Measurements from ENCODE around the gene BIRC7. TPM values are rescaled to one million over a fixed set of nuclear protein-coding genes. Genes with fewer than 3 reads are reported as not detected.
A peak's percentile ranks its signal among the peaks of the same experiment; 100 is the strongest.
"Not testable (repeated sequence)": the region's sequence is repeated elsewhere in the genome, so short reads cannot be mapped to it uniquely, and the experiment has no call there.

The BIRC7 gene
- total RNA-seq, 1 experiment from 2014 or later: 1.7 TPM

DNA sequence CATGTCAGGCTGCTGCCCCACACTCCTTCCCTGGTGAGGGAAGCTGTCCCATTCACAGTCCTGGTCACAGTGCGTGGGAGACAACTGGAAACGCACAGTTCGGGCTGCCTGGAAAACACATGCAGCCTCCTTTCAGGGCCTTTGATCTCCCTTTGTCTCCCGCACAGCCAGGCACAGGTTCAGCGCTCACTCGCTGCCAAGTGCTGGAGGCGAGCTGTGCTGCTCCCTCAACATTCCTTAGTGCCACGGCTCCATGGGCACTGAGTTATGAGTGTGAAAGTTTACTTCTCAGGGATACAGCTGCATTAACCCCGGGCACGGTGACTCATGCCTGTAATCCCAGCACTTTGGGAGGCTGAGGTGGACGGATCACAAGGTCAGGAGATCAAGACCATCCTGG is 28.8 kb upstream of the BIRC7 start:
- DNase-seq (ENCODE audit: low read depth): peak; percentile 60

GRCh38 chr20:63208346-63208909 is 27.3 kb upstream of the BIRC7 start:
- no peak for DNase-seq (ENCODE audit: low read depth)

- DNase-seq (ENCODE audit: low read depth): no peak
Measured at GRCh38 chr20:63210011-63210605, 25.6 kb upstream of the BIRC7 start.

- DNase-seq (ENCODE audit: low read depth): no peak
Measured at GRCh38 chr20:63212393-63212730, 23.3 kb upstream of the BIRC7 start.

- no peak for DNase-seq (ENCODE audit: low read depth)
Measured at GRCh38 chr20:63212792-63213191, 22.9 kb upstream of the BIRC7 start.

DNA sequence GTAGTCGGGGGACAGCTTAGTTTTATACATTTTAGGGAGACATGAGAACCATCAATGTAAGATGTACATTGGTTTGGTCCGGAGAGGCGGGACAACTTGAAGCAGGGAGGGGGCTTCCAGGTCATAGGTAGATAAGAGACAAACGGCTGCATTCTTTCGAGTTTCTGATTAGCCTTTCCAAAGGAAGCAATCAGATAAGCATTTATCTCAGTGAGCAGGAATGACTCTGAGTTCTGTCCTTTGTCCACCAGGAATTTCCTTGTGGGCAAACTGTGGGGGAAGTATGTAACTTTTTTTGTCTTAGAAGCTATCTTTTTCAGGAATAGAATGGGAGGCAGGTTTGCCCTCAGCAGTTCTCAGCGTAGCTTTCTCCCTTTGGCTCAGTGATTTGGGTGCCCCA is 21.2 kb upstream of the BIRC7 start:
- DNase-seq (ENCODE audit: low read depth): no peak

DNA sequence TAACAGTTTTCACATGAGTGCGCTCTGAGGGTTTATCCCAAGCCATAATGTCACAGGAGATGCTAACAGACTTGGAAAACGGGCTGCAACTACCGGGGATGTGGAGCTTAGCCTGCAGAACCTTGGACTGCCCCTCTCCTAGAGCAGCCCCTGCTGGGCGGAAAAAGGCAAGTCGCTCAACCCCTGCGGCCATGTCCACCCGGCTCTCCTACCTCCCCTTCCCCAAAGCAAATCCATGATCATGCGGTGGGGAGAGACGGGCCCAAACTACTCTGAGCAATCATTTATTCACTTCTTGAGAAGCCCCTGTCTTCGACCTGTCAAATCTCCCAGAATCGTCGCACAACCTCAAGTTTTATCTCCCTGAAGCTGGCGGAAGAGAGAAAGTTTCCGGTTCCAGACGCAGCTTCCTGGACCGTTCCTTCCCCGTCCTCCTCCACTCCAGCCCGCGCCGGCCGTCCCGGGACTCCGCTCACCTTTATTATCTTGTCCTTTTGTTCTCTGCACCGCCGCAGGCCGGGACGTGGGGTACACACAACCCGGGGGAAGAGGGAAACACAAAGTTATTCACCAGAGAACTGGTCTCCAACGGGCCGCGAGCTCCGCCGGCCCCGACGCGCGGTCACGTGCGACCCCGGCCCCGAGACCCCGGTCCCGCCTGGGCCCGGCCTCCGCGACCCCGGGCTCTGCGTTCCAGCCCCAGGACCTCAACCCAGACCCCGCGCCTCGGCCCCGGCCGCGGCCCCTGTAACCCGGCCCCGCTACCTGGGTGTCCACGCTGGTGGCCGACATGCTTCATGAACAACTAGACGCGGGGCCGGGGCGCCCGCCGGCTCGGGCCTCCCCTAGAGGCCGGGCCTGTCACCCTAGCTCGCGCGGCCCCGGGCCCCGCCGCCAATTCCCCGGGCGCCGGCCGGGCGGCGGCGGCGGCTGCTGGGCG is 20.3 kb upstream of the BIRC7 start:
- peak; percentile 46 for DNase-seq (ENCODE audit: low read depth)

DNA sequence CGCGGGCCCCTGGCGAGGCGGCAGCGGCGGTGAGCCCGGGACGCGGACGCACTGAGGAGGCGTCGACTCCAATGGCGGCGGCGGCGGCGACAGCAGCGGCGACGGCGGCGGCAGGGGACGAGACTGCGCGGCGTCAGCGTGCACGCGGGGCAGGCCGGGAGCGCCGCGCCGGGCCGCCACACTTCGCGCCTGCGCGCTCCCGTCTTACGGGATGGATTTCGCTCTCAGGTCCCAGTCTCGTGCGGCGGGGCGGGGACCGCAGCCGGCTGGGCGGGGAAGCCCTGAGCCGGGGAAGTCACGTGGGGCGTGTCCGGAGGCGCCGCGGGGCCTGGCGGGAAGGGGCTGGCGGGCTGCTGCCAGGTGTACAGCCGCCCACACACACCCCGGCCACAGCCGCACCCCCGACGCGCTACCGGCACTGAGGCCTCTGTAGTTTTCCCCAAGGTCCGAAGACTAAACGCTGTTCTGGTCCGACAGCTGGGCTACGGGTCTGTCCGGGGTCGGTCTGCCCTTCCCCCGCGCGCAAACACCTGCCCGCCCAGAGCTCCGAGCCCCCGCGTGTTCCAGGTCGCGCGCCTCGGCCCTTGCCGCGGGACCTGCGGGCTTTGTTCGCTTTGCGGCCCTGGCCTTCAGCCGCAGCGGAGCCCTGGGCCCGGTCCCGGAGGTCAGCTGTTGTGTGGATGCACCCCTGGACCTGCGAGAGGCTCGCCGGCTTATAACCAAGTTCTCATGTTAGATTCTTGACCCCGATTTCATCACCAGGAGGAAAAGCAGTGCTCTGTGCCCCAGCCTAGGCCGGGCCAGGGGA is 19.5 kb upstream of the BIRC7 start, which contains the start of gene YTHDF1:
Gene YTHDF1, minus strand, starts transcription at position 91 of the 808 bp plus-strand sequence. CDS start 239 bp downstream, outside the sequence.
- peak; percentile 97 for DNase-seq (ENCODE audit: low read depth)

- DNase-seq (ENCODE audit: low read depth): no peak
Measured at GRCh38 chr20:63216849-63217471, 18.7 kb upstream of the BIRC7 start.

GRCh38 chr20:63217706-63218105 is 18.0 kb upstream of the BIRC7 start:
- DNase-seq (ENCODE audit: low read depth): peak; percentile 40

- DNase-seq (ENCODE audit: low read depth): no peak
Measured at GRCh38 chr20:63218701-63219446, 16.8 kb upstream of the BIRC7 start.

DNA sequence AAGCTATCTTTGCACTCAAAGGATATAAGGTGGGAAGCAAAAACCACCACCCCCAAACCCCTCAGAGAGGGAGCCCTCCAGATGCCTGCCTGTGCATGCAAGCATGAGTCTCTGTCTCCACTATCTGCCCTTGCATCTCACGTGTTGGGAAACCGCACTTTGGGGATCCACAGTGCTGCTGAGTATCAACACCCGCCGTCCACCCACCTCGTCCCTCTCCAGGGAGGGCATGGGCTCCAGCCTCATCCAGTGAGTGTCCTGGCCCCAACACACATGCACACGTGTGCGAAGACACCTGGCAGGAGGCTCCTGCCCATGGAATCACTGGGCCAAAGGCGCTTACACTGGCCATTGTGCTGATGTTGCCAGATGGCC is 16.3 kb upstream of the BIRC7 start:
- DNase-seq (ENCODE audit: low read depth): no peak

GRCh38 chr20:63219866-63220521 is 15.7 kb upstream of the BIRC7 start:
- no peak for DNase-seq (ENCODE audit: low read depth)

GRCh38 chr20:63220696-63221399 is 14.9 kb upstream of the BIRC7 start:
- no peak for DNase-seq (ENCODE audit: low read depth)

- DNase-seq (ENCODE audit: low read depth): not testable (repeated sequence)
Measured at GRCh38 chr20:63221400-63222053, 14.2 kb upstream of the BIRC7 start.

GRCh38 chr20:63222541-63222940 is 13.2 kb upstream of the BIRC7 start:
- DNase-seq (ENCODE audit: low read depth): no peak

GRCh38 chr20:63223121-63223825 is 12.4 kb upstream of the BIRC7 start:
- DNase-seq (ENCODE audit: low read depth): peak; percentile 47

DNA sequence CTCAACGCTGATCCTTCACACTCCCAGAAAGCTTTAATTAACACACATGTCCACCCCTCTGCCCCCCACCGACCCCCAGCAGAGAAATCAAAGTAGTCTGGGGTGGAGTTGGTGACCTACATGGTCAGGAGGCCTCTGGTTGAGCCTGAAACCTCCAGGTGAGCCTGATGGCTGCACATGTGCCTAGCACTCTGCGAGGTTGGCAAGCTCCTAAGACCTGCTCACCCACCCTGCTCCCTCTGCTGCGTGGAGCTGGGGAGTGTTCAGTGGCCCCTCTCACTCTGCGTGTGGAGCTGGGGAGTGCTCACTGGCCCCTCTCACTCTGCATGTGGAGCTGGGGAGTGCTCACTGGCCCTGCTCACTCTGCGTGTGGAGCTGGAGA is 11.9 kb upstream of the BIRC7 start:
- DNase-seq (ENCODE audit: low read depth): no peak

Data from Daoy (cell line).